Left lung (tissue), 10 donors: ENCODE results near the gene AUTS2. TPM values are rescaled to one million over a fixed set of nuclear protein-coding genes. Genes with fewer than 3 reads are reported as not detected.

Experiments used
- ATAC-seq: fragments of 200-7000 bp; cut with Tn5 transposase; one replicate; pipeline ENCODE4 v1.9.1; 2020; ENCODE audit warnings: moderate library complexity
- DNase-seq, 4 donors: peaks; one replicate each; pipeline ENCODE4 v3.0.0-alpha.2; 2013 to 2020
- H3K27ac ChIP-seq, 2 donors: fragments of 200-600 bp; sonication (generic) in 1 of 2; one replicate each; pipeline versions ENCODE4 v1.5.0 to v1.8.0; 2020 to 2021
- H3K27me3 ChIP-seq, 2 donors: fragments of 200-600 bp; sonication (generic) in 1 of 2; one replicate each; pipeline versions ENCODE4 v1.5.0 to v1.8.0; 2020 to 2021
- H3K36me3 ChIP-seq, 2 donors: fragments of 200-600 bp; sonication (generic) in 1 of 2; one replicate each; pipeline versions ENCODE4 v1.5.0 to v1.8.0; 2020 to 2021
- H3K4me1 ChIP-seq, 2 donors: fragments of 200-600 bp; one replicate each; pipeline ENCODE4 v1.8.0; 2021
- H3K4me3 ChIP-seq, 2 donors: fragments of 200-600 bp; sonication (generic) in 1 of 2; one replicate each; pipeline versions ENCODE4 v1.5.0 to v1.8.0; 2020 to 2021; ENCODE audit warnings: mild to moderate bottlenecking in 1 of 2
- H3K9me3 ChIP-seq, 2 donors: fragments of 200-600 bp; sonication (generic) in 1 of 2; one replicate each; pipeline versions ENCODE4 v1.5.0 to v1.8.0; 2020 to 2021
- CTCF ChIP-seq, 2 donors: fragments of 200-600 bp; sonication (generic) in 1 of 2; IDR thresholded peaks; one replicate each; pipeline versions ENCODE4 v1.5.0 to v1.8.0; 2021; ENCODE audit warnings: antibody characterized with exemption in 2 of 2
- intact Hi-C, 2 donors: fragments of 100-400 bp; cut with DNase I; formaldehyde crosslinking; loops; one replicate each; pipeline versions ENCODE4 v1.11.2 to v1.14.2; 2022
- polyA plus RNA-seq, 6 donors: library from polyadenylated mRNA; unstranded; fragments of 120-200 nt; gene quantifications; one replicate each; pipeline ENCODE4 v1.2.1, GENCODE V29; 2013; ENCODE audit not compliant: insufficient read length in 6 of 6
- total RNA-seq, 2 donors: library from RNA; stranded (reverse); fragmentation: NEBNext Ultra II Directional; extraction: Animal tissue kit (Norgen Biotek cat#: 25700); gene quantifications; one replicate each; pipeline ENCODE4 v1.2.1, GENCODE V29; 2021
- donor health status: DM: no; HTN: yes; CAD: no.
- donor health status: DM: no; HTN: no; CAD: no.

The AUTS2 gene
- total and polyA plus RNA-seq, 8 donors = 40.4 to 119 (median 103) TPM

- Histone ChIP-seq H3K9me3 (no peaks in the 10 kb centered on the region), H3K4me3 (no peak overlapping the region), H3K4me1 (no peaks in the 10 kb centered on the region), H3K27me3 (no peaks in the 10 kb centered on the region), H3K27ac (no peak overlapping the region), H3K36me3 (no peaks in the 10 kb centered on the region)
- no peak for TF ChIP-seq CTCF (IDR thresholded peaks at IDR 0.05)
- DNase-seq = peak in 1 of 4 donors; percentile 66
- intact Hi-C loops = no loop called here
- ATAC-seq = no peak
Observed at GRCh38 chr7:69693042-69693441, 94.8 kb downstream of the AUTS2 start.

GRCh38 chr7:69696054-69696591 is 97.8 kb downstream of the AUTS2 start:
- TF ChIP-seq CTCF (IDR thresholded peaks at IDR 0.05) = no peak
- Histone ChIP-seq H3K9me3 (no peaks in the 10 kb centered on the region), H3K4me1 (no peaks in the 10 kb centered on the region), H3K27me3 (no peaks in the 10 kb centered on the region), H3K36me3 (no peaks in the 10 kb centered on the region), H3K27ac (no peak overlapping the region), H3K4me3 (no peak overlapping the region)
- DNase-seq (no peak), ATAC-seq (no peak)
- intact Hi-C loops = no loop called here

- no peaks in the 10 kb centered on the region for H3K27me3 ChIP-seq
- no peak for ATAC-seq
- intact Hi-C loops = no loop called here
- no peak overlapping the region for H3K4me3 ChIP-seq
- TF ChIP-seq CTCF (IDR thresholded peaks at IDR 0.05) = no peak
- H3K36me3 ChIP-seq = no peaks in the 10 kb centered on the region
- no peak for DNase-seq
- H3K4me1 ChIP-seq = no peaks in the 10 kb centered on the region
- H3K9me3 ChIP-seq = no peaks in the 10 kb centered on the region
- H3K27ac ChIP-seq = no peak overlapping the region
Observed at GRCh38 chr7:69696686-69697685, 98.7 kb downstream of the AUTS2 start.

GRCh38 chr7:69698109-69698825 is 100.0 kb downstream of the AUTS2 start:
- H3K4me1 ChIP-seq = no peaks in the 10 kb centered on the region
- H3K4me3 ChIP-seq = no peak overlapping the region
- no peaks in the 10 kb centered on the region for H3K36me3 ChIP-seq
- intact Hi-C loops = no loop called here
- no peaks in the 10 kb centered on the region for H3K9me3 ChIP-seq
- TF ChIP-seq CTCF (IDR thresholded peaks at IDR 0.05) = no peak
- no peak for ATAC-seq
- no peak overlapping the region for H3K27ac ChIP-seq
- DNase-seq = no peak
- H3K27me3 ChIP-seq = no peaks in the 10 kb centered on the region

- H3K9me3 ChIP-seq = no peaks in the 10 kb centered on the region
- no peaks in the 10 kb centered on the region for H3K4me1 ChIP-seq
- no peak overlapping the region for H3K27ac ChIP-seq
- TF ChIP-seq CTCF (IDR thresholded peaks at IDR 0.05) = no peak
- ATAC-seq = no peak
- H3K4me3 ChIP-seq = no peak overlapping the region
- no peak for DNase-seq
- no peaks in the 10 kb centered on the region for H3K27me3 ChIP-seq
- no peaks in the 10 kb centered on the region for H3K36me3 ChIP-seq
- intact Hi-C loops = no loop called here
Observed at GRCh38 chr7:69699931-69700330, 101.7 kb downstream of the AUTS2 start.
